Caco-2 (cell line): ENCODE data around the gene FBRS. TPM values are rescaled to one million over a fixed set of nuclear protein-coding genes. Genes with fewer than 3 reads are reported as not detected.
"Not testable (repeated sequence)": the region's sequence is repeated elsewhere in the genome, so short reads cannot be mapped to it uniquely, and the experiment has no call there.

Experiments
- BruUV-seq: library from RNA; stranded (reverse); fragments of 400-500 nt; replicated peaks from 2 replicates; lab custom pipeline; 2021; lab: Mats Ljungman, UMichigan
- CTCF ChIA-PET: fragments of 300-600 bp; sonication (Branson Sonifier 250); formaldehyde crosslinking; loops from one replicate; lab custom pipeline; 2022; ENCODE audit warnings: antibody characterized with exemption; lab: Charles Lee
- POLR2A ChIA-PET: fragments of 300-600 bp; sonication (Branson Sonifier 250); formaldehyde crosslinking; loops from one replicate; lab custom pipeline; 2022; ENCODE audit warnings: antibody characterized with exemption; lab: Charles Lee
- DNase-seq, 2 experiments: peaks; one replicate each; pipeline versions ENCODE4 v3.0.0 to v3.0.0-alpha.2; 2020 to 2022
- H3K27me3 ChIP-seq: replicated peaks from 2 replicates; pipeline ENCODE4 v1.6.0; 2011; ENCODE audit warnings: low read length; ENCODE audit not compliant: control insufficient read depth, insufficient read depth
- H3K36me3 ChIP-seq: 2 replicates; pipeline ENCODE4 v1.5.1; 2011; ENCODE audit warnings: low read length; ENCODE audit not compliant: control insufficient read depth, insufficient read depth
- H3K4me1 ChIP-seq: fragments of 250-450 bp; sonication (Bioruptor Pico); 2 replicates; pipeline ENCODE4 v1.5.1; 2020; ENCODE audit warnings: mild to moderate bottlenecking
- H3K4me3 ChIP-seq: 2 replicates; pipeline ENCODE4 v1.5.1; 2011; ENCODE audit warnings: low read depth, mild to moderate bottlenecking, control low read depth, low read length
- H3K9me3 ChIP-seq: fragments of 250-450 bp; sonication (Bioruptor Pico); 2 replicates; pipeline ENCODE4 v1.5.1; 2020; ENCODE audit warnings: mild to moderate bottlenecking, moderate library complexity
- H3K27ac Mint-ChIP-seq: one replicate; pipeline ENCODE4 v1.8.0; 2022; ENCODE audit warnings: mixed read lengths; ENCODE audit not compliant: unreplicated experiment
- H3K27me3 Mint-ChIP-seq: one replicate; pipeline ENCODE4 v1.8.0; 2022; ENCODE audit warnings: mixed read lengths; ENCODE audit not compliant: insufficient read depth, unreplicated experiment
- H3K36me3 Mint-ChIP-seq: one replicate; pipeline ENCODE4 v1.8.0; 2022; ENCODE audit warnings: mild to moderate bottlenecking, mixed read lengths; ENCODE audit not compliant: insufficient read depth, unreplicated experiment
- H3K4me1 Mint-ChIP-seq: one replicate; pipeline ENCODE4 v1.8.0; 2022; ENCODE audit warnings: low read depth, mixed read lengths; ENCODE audit not compliant: unreplicated experiment
- H3K4me3 Mint-ChIP-seq: one replicate; pipeline ENCODE4 v1.8.0; 2022; ENCODE audit warnings: mild to moderate bottlenecking, moderate library complexity, mixed read lengths; ENCODE audit not compliant: unreplicated experiment
- H3K9me3 Mint-ChIP-seq: one replicate; pipeline ENCODE4 v1.8.0; 2022; ENCODE audit warnings: mixed read lengths; ENCODE audit not compliant: unreplicated experiment
- CTCF ChIP-seq, 2 experiments: fragments of 200-600 bp in 1 of 2; IDR thresholded peaks; 1 replicate in 1 of 2; 2 replicates in 1 of 2; pipeline versions ENCODE4 v1.5.1 to v1.8.0; 2011 to 2022; ENCODE audit warnings: antibody characterized with exemption in 1 of 2, control low read depth in 1 of 2, inconsistent platforms in 1 of 2, low read depth in 1 of 2, low read length in 1 of 2, mild to moderate bottlenecking in 1 of 2, moderate library complexity in 1 of 2; ENCODE audit not compliant: insufficient read depth in 1 of 2, severe bottlenecking in 1 of 2, unreplicated experiment in 1 of 2
- intact Hi-C: fragments of 100-400 bp; cut with micrococcal nuclease; formaldehyde crosslinking; loops from one replicate; pipeline ENCODE4 v1.10.0; 2022; ENCODE audit not compliant: unreplicated experiment
- total RNA-seq: library from RNA; stranded (reverse); gene quantifications from 2 replicates; pipeline ENCODE4 v1.2.3, GENCODE V29; 2022

Gene FBRS
- total RNA-seq, 1 experiment from 2014 or later, result 46.1 TPM

DNA sequence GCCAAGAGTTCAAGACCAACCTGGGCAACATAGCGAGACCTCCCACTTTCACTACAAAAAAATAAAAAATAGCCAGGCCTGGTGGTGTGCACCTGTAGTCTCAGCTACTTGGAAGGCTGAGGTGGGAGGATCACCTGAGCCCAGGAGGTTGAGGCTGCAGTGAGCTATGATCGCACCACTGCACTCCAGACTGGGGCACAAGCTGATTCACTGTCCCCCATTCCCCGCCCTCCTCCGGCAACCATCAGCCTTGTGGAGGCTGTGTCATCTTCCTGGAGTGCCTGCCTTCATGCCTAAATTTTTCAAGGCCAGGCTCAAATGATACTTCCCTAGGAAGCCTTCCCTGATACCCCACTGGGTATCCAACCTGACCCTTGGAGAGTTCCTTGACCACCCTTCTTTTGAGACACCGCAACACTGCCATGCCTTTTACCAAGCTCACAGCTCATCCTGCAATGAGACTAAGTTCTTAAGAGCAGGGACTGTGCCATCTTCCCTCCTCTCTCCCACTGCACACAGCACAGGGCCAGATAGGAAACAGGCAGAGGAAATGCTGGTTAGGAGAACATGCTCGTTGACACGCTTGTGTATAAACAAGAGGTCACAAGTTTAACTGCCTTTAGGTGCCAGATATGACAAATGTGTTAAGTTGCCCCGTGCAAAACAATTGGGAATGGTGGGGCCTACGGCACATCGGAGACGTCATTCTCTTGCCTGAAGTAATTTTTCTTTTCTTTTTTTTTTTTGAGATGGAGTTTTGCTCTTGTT lies 36.9 kb downstream of the FBRS start:
- no peak for DNase-seq
- ChIA-PET POLR2A (no interaction called here), CTCF (interaction anchor here (0.6 to 2.4 kb wide), 3 partner anchors 45 to 265 kb away, joined by 3 to 6 read pairs (median 3); partner anchors contain the start of genes DCTPP1 and PRR14)
- Histone ChIP-seq H3K4me3 (no peak overlapping the region), H3K27me3 (no peaks in the 10 kb centered on the region), H3K4me1 (peaks cover 5% of the 10 kb centered on the region; the same call in 1 of the 2 replicates), H3K36me3 (no peaks in the 10 kb centered on the region), H3K9me3 (no peaks in the 10 kb centered on the region)
- Mint-ChIP-seq H3K9me3 (no peaks in the 10 kb centered on the region), H3K4me1 (no peaks in the 10 kb centered on the region), H3K27me3 (no peaks in the 10 kb centered on the region), H3K27ac (no peak overlapping the region), H3K4me3 (no peak overlapping the region), H3K36me3 (peaks cover 25% of the 10 kb centered on the region)
- BruUV-seq, result no TSS peak
- no peak for TF ChIP-seq CTCF (IDR thresholded peaks at IDR 0.05; ENCODE audit: insufficient read depth in 1 of 2, low read depth in 1 of 2, low read length in 1 of 2, severe bottlenecking in 1 of 2, unreplicated experiment in 1 of 2)
- intact Hi-C loops, result loop anchor here (1.0 to 5.0 kb wide), 2 partner anchors 37 to 168 kb away; partner anchors contain the start of genes FBRS and ZNF768

GRCh38 chr16:30696646-30697045 lies 38.4 kb downstream of the FBRS start:
- H3K4me3 ChIP-seq, POLR2A ChIA-PET, CTCF ChIA-PET, H3K27ac Mint-ChIP-seq, H3K4me1 ChIP-seq, H3K4me1 Mint-ChIP-seq, H3K4me3 Mint-ChIP-seq, H3K27me3 Mint-ChIP-seq, H3K36me3 ChIP-seq, BruUV-seq, H3K27me3 ChIP-seq, DNase-seq, H3K9me3 Mint-ChIP-seq, H3K9me3 ChIP-seq: not testable (repeated sequence)
- H3K36me3 Mint-ChIP-seq, result peaks cover 40% of the 10 kb centered on the region
- intact Hi-C loops, result loop anchor here (5.0 kb wide), 1 partner anchor 169 kb away; the partner anchor contains the start of gene ZNF768

DNA sequence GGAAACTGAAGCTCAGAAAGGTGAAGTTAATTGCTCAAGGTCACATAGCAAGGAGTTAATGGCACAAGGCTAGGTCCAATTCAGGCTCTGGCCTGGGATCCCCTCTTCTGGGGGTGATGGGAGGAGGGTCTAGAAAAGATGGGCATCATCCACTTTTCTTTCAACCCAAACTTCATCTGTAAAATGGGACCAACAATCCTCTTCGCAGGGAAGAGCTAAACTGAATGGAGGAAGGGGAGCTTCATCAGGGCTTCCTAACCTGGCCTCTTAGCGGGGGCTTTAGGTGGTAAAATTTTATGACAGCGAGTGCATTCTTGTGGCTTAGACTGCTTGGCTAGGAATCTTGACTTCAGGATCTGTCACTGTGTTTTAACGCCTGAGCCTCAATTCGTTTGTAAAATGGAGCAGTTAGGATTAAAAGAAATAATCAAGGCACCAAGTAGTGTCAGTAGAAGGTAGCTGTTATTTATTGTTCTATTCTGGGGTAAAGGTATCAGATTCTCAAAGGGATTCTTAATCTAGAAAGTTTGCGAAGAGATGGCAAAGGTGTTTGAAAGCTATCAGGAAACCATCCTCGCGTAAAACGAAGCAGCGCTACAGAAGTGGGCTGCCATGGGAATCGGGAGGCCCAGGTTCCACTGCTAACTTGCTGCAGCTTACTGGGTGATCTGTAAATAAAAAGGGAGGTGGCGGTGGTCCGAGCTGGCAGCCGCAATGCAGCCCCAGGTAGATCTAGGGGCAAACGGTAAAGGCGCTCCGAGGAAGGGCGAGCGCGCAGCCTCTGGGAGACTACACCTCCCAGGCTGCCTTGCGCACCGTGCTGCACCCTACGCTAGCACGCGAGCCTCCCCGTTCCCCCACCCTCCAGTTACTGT lies 39.3 kb downstream of the FBRS start:
- H3K4me1 Mint-ChIP-seq, result no peaks in the 10 kb centered on the region
- peaks cover 49% of the 10 kb centered on the region for H3K36me3 Mint-ChIP-seq
- BruUV-seq, result TSS peak; percentile 67
- Histone ChIP-seq H3K27me3 (no peaks in the 10 kb centered on the region), H3K4me1 (peaks cover 7% of the 10 kb centered on the region; the same call in 1 of the 2 replicates), H3K9me3 (no peaks in the 10 kb centered on the region), H3K4me3 (peak overlapping the region; percentile 99), H3K36me3 (peaks cover 3% of the 10 kb centered on the region)
- peak overlapping the region; percentile 98 for H3K27ac Mint-ChIP-seq
- ChIA-PET POLR2A (interaction anchor here (0.6 kb wide), 2 partner anchors 39 to 363 kb away, joined by 3 read pairs; partner anchors contain the start of gene FBRS), CTCF (no interaction called here)
- DNase-seq, result peak in 1 of 2 experiments; percentile 5
- no peak for TF ChIP-seq CTCF (IDR thresholded peaks at IDR 0.05; ENCODE audit: insufficient read depth in 1 of 2, low read depth in 1 of 2, low read length in 1 of 2, severe bottlenecking in 1 of 2, unreplicated experiment in 1 of 2)
- no peaks in the 10 kb centered on the region for H3K27me3 Mint-ChIP-seq
- H3K9me3 Mint-ChIP-seq, result no peaks in the 10 kb centered on the region
- intact Hi-C loops, result loop anchor here (1.0 to 5.0 kb wide), 3 partner anchors 39 to 170 kb away; partner anchors contain the start of genes FBRS and ZNF768
- H3K4me3 Mint-ChIP-seq, result peak overlapping the region; percentile 95
